NCI-H82 (cell line): ENCODE data around the gene SORCS1.
A peak's percentile ranks its signal among the peaks of the same experiment; 100 is the strongest.

Experiments used
- DNase-seq: peaks from one replicate; lab custom pipeline; 2025; lab: John Stamatoyannopoulos, UW

Gene SORCS1

GRCh38 chr10:106593876-106594275, 570.6 kb downstream of the SORCS1 start:
- DNase-seq, result no peak

GRCh38 chr10:106592396-106592795, 572.1 kb downstream of the SORCS1 start:
- DNase-seq, result no peak

- peak; percentile 26 for DNase-seq
These were observed 582.2 kb downstream of the SORCS1 start for GRCh38 chr10:106582291-106582690.

GRCh38 chr10:106577756-106578155, 586.8 kb downstream of the SORCS1 start:
- DNase-seq, result no peak

- no peak for DNase-seq
These were observed 587.2 kb downstream of the SORCS1 start for GRCh38 chr10:106577266-106577665.

- DNase-seq, result no peak
These were observed 588.0 kb downstream of the SORCS1 start for GRCh38 chr10:106576534-106576933.

- DNase-seq, result no peak
These were observed 591.4 kb downstream of the SORCS1 start for GRCh38 chr10:106573106-106573505.

- DNase-seq, result peak; percentile 43
These were observed 593.1 kb downstream of the SORCS1 start for GRCh38 chr10:106571192-106571946.

- DNase-seq, result no peak
These were observed 594.2 kb downstream of the SORCS1 start for GRCh38 chr10:106570268-106570667.

GRCh38 chr10:106567629-106568028, 596.9 kb downstream of the SORCS1 start:
- no peak for DNase-seq

- no peak for DNase-seq
These were observed 597.6 kb downstream of the SORCS1 start for GRCh38 chr10:106566873-106567272.

- no peak for DNase-seq
These were observed 599.0 kb downstream of the SORCS1 start for GRCh38 chr10:106565546-106565945.

- no peak for DNase-seq
These were observed 601.1 kb downstream of the SORCS1 start for GRCh38 chr10:106563384-106563783.

- peak; percentile 13 for DNase-seq
These were observed 603.4 kb downstream of the SORCS1 start for GRCh38 chr10:106560925-106561640.

- no peak for DNase-seq
These were observed 605.1 kb downstream of the SORCS1 start for GRCh38 chr10:106559442-106559841.

GRCh38 chr10:106557951-106558733, 606.4 kb downstream of the SORCS1 start:
- DNase-seq, result no peak

GRCh38 chr10:106557053-106557452, 607.5 kb downstream of the SORCS1 start:
- DNase-seq, result no peak

GRCh38 chr10:106555599-106555998, 608.9 kb downstream of the SORCS1 start:
- DNase-seq, result no peak

- DNase-seq, result no peak
These were observed 612.9 kb downstream of the SORCS1 start for GRCh38 chr10:106551501-106552062.

GRCh38 chr10:106548832-106549231, 615.7 kb downstream of the SORCS1 start:
- no peak for DNase-seq

GRCh38 chr10:106547047-106547635, 617.4 kb downstream of the SORCS1 start:
- no peak for DNase-seq

GRCh38 chr10:106542461-106542860, 622.0 kb downstream of the SORCS1 start:
- DNase-seq, result no peak
